GM18909 (cell line): Measurements from ENCODE around the gene TMEM156.

Source experiments
- ATAC-seq: cut with Tn5 transposase; IDR thresholded peaks from one replicate; pipeline ENCODE4 v1.9.1; 2021; ENCODE audit warnings: mild to moderate bottlenecking; ENCODE audit not compliant: unreplicated experiment, poor library complexity

TMEM156 gene

DNA sequence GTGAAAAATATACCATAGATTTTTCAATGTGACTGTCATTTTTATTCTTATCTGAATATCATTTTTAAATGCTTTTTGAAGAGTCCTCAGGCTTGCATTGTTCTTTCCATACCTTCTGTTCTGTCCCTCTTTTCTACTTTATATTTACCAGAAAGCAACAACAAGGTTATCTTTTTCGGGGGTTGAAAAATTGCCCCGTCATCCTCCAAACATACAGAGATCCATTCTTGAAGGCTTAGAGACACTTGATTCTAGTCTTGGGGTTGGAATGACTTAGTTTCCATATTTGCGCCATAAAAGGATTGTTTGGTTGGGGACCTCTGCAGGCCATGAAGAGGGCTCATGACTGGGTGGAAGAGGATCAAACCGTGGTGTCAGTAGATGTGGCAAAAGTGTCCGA lies 101.1 kb downstream of the TMEM156 start:
- ATAC-seq, result no peak

DNA sequence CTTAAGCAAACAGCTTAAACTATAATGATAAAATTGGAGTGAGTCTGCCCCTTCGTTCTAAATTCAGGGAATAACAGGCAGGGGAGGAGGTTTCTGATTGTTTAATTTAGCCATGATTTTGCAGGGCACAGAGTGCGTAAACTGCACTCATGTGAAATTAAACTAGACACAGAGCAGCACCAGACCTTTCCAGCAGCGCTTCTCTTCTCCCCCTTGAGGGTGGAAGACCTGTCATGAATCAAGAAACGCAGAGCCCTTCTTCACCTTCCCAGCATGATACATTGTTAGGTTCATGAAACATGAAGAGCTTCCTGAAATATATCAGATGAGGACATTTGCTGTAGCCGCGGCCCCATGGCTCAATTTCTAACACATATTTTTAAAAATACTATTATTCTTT lies 101.5 kb downstream of the TMEM156 start:
- ATAC-seq, result no peak

DNA sequence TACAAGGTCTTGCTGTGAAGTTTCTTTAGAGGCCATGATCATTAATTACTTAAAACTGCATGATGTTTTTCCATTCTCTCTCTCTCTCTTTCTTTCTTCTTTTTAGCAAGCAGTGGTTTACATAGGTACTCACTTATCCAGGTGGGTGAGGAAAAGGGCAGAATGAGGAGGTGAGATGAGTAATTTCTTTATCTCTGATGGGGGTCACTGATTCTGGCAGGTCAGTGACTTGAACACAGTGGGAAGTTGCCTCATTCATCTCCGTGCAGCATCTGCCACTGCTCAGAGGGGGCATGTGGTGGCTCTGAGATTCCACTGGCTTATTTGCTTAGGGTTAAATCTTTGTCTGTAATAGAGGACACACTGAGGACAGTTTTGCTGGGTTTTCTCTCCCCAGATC lies 102.0 kb downstream of the TMEM156 start:
- peak; percentile 59 for ATAC-seq

DNA sequence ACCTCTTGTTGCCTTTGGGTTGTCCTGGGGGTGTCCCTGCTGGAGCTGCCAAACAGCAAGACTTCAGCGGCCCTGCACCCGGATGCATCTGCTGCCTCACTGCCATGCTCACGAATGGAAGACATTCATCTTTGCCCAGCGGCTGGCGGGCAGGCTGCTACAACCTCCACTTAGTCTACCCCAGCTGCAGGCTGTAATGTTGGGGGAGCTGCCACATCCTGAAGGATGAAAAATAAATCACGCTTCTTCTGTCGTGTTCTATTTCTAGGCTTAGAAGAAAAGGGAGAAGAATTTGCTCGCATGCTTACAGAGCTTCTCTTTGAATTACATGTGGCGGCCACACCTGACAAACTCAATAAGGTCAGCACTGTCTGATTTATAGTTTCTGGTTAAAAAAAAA lies 103.2 kb downstream of the TMEM156 start:
- ATAC-seq, result no peak

DNA sequence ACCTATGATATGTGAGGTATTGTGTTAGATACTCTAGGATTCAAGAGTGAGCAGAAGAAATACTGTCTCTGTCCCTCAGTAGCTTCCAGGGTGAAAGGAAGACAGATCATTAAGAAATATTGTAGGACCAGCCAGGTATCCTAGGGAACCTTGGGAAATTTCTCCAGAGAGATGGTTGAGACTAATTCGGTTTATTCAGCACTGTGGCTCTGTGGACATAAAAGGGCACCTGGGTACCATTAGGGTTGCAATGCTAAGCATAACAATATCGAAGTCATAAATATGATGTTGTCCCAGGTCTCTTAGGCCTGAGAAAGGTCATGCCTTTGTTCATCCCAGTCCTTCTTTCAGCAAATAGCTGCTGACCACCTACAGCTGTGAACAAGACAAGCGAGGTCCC lies 103.6 kb downstream of the TMEM156 start:
- no peak for ATAC-seq

DNA sequence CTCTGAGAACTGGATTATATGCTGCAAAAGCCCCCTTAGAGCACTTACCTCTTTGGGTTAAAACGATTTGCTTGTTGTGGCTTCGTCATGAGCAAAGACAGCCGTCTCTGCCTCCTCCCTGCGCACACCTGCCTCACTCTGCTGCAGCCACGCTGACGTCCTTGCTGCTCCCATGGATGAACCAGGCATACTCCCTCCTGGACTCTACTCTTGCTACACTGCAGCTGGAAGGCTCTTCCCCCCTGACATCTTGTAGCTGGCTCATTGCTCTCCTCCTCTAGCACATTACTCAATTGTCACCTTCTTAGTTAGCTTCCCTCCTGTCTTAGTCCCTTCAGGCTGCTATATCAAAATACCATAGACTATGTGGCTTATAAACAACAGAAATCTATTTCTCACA lies 105.3 kb downstream of the TMEM156 start:
- no peak for ATAC-seq

DNA sequence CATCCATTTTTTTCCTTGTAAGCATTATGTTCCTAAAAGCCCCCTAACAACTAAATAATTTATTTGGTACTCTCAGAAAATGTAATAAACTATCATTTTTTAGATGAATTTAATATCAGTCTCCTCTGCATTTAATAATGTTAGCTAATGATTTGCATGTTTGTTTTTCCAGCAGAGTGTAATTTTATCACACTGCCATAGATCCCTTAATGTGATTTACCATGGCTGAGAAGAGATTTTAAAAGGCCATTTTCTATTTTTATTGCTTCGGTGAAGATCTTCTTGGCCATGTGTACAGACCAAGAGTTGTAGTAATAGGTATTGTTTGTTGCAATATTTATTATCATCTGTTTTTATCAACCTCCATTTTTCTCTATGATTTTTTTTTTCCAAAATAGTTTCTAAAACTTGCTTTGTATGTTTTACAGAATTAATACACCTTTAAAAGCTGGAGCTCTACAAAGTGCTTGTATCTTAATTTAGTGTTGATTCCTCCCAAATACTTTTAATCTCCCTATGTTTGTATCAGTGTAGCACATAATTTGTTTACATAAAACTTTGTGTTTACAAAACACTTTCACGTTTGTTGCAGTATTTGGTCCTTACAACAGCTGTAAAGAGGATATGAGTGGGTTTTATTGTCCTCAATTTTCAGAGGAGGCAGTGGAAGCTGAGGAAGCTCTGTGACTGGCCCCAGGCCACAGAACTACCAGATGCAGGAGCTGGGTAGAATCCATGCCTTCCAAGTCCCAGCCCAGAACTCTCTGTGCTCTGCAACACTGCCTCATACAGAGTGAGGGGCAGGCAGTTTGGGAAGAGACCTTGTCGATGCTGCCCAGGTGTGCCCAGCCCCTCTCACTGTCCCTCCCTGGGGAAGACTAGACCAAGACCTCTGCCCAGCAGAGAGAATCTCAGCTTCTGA lies 106.5 kb downstream of the TMEM156 start:
- ATAC-seq, result no peak

DNA sequence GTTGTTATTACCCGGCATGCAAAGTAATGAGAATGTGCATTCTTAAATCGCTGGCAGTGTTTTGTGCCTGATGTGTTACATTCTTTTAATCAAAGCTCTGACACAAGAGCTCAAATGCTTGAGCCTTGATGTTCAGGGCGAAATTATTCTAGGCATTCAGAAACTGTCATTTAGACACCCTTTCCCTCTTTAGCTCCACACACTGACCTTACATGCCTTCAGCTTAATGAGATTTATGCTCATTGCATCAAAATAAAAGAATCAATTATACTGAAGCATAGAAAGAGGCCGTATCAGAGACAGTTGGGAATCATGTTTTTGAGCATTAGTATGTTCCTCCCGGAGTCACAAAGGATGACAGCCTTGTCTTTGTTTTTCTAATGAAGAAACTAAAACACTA lies 107.9 kb downstream of the TMEM156 start:
- ATAC-seq, result no peak

DNA sequence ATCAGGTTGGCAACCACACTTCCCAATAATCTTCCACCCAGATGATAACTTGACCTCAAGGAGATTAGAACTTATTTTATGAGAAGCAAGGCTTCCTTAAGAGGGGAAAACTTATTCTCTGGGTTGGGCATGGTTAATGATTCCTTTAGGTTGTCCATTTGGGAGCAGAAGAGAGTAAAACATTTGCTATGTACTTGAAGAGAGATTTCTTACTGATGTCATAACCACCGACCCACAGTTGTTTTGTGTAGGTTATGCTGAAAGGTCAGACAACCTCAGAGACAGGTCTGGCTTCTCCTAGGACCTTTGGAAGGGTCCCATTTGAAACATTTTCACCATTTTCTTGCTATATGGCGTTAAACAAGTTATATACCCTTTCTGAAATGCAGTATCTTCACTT lies 108.5 kb downstream of the TMEM156 start:
- ATAC-seq, result no peak

DNA sequence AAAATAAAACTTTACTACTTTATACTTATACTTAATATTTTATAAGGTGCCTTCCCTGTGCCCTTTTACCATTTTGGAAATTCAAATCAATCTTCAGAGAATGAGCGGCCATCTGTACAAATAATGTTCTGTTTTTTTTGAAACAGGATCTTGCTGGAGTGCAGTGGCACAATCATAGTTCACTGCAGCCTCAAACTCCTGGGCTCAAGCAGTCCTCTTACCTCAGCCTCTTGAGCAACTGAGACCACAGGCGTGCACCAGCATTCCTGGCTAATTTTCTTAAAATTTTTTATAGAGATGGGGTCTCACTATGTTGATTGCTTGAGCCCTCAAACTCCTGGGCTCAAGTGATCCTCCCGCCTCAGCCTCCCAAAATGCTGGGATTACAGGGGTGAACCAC lies 111.1 kb downstream of the TMEM156 start:
- no peak for ATAC-seq

DNA sequence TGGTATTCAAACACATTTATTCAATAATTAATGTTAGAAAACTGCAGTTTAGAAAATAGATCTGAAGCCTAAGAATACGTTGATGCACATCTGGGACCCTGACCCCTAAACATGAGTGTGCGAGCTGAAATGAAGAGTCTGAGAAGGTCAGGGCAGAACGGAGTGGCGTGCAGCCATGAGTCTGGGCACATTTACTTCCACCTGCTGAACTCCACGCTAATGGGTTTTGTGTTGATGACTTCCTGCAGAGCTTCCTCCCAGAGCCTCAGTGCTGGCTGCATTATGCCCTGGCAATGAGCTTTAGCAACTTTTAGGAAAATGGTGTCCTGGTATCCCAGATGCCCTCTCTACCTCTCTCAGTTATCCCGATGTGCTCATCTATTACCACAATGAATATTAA lies 111.5 kb downstream of the TMEM156 start:
- no peak for ATAC-seq

DNA sequence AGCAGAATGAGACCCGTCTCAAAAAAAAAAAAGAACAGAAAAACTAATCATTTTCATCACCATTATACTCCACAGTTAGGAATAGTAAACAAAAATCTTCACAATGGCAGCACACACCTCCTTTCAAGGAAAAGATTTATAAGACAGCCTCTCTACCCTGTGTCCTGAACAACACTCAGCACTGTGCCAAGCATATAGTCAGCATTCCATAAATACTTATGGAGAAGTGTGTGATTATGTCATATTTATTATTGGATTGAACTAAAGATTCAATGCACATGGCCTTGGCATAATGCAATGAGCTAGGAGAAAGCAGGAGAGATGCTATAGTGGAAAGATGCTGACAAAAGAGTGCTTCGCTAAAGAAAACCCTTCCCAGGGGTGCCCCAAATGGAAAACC lies 112.0 kb downstream of the TMEM156 start:
- no peak for ATAC-seq

DNA sequence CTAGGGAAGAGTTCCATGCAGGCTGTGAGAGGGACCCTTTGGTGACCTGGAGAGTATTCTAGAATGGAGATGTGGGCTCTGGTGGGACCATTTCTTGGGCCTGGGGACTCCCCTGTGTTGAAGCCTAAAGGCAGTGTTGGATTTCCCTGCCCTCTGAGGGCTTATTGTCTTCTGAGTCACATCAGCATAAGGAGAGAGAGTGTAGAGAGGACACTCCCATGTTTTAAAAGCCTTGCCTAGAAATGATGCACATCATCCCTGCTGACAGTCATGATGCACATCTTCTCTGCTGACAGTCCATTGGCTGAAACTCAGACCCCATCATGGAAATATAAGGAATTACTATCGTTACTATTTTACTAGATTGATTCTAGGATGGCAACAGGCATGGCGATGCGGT lies 112.7 kb downstream of the TMEM156 start:
- no peak for ATAC-seq

DNA sequence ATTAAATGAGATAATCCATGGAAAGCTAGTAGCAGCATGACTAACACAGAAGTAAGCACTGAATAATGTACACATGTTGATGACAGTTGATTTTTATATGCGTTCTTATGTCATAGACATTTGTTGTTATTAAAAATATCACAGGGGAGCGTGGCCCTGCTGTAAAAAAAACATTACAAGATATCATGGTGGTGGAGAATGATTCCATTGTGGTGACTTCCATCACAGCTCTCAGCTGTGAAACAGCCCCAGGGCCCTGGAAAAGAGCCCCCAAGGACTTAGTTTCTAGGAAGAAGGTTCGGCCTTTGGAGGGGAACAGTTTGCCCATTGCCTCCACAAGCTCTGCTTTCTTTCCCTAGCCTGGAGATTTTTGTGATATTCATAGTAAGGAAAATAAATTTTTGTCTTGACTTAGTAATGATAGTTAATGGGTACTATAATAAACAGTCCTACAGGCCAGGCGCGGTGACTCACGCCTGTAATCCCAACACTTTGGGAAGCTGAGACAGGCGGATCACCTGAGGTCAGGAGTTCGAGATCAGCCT lies 114.7 kb downstream of the TMEM156 start:
- ATAC-seq, result no peak
